ENCODE measurements around the gene STAT3. TPM values are rescaled to one million over a fixed set of nuclear protein-coding genes. Genes with fewer than 3 reads are reported as not detected.

STAT3 gene
- total and polyA plus RNA-seq, 2 of the 13 experiments (the other 11 are each of a cell fraction or from before 2014, with no cell fraction given): 61.8 to 62.4 TPM

- peak; percentile 25; the same call in 1 of the 2 replicates for TF ChIP-seq ARID4A (CRISPR knock-in tag; IDR thresholded peaks at IDR 0.05; ENCODE audit: borderline replicate concordance)
- no peak for TF ChIP-seq MBD4 (IDR thresholded peaks at IDR 0.05; ENCODE audit: borderline replicate concordance, low read length)
- TF ChIP-seq PBX2 (CRISPR knock-in tag; IDR thresholded peaks at IDR 0.05): 0 out of 2 replicates have a peak, but pooled peaks have one; percentile 42
- TF ChIP-seq ZNF510 (CRISPR knock-in tag; IDR thresholded peaks at IDR 0.05; ENCODE audit: low read depth): no peak
- TF ChIP-seq UBTF (CRISPR knock-in tag; IDR thresholded peaks at IDR 0.05): peak; percentile 51
- no peak for TF ChIP-seq ZXDC (CRISPR knock-in tag; IDR thresholded peaks at IDR 0.05)
- TF ChIP-seq ZNF205 (CRISPR knock-in tag; IDR thresholded peaks at IDR 0.05): peak; percentile 90; the same call in 1 of the 2 replicates
- TF ChIP-seq ZNF543 (CRISPR knock-in tag; IDR thresholded peaks at IDR 0.05): no peak
- 0 out of 2 replicates have a peak, but pooled peaks have one; percentile 13 for TF ChIP-seq ZBTB34 (CRISPR knock-in tag; IDR thresholded peaks at IDR 0.05)
- no peak; the same call in 1 of the 2 replicates for TF ChIP-seq TFDP1 (CRISPR knock-in tag; IDR thresholded peaks at IDR 0.05; ENCODE audit: borderline replicate concordance)
- TF ChIP-seq ZNF296 (CRISPR knock-in tag; conservative IDR thresholded peaks at IDR 0.05): no peak
- TF ChIP-seq ZNF232 (CRISPR knock-in tag; IDR thresholded peaks at IDR 0.05; ENCODE audit: borderline replicate concordance): 0 out of 2 replicates have a peak, but pooled peaks have one; percentile 67
- no peak for TF ChIP-seq ZNF616 (CRISPR knock-in tag; IDR thresholded peaks at IDR 0.05; ENCODE audit: low read depth)
- peak; percentile 47 for TF ChIP-seq TBL1XR1 (IDR thresholded peaks at IDR 0.05; ENCODE audit: borderline replicate concordance, low read length, partially characterized antibody)
These were observed 65.6 kb downstream of the STAT3 start (continued) for GRCh38 chr17:42322382-42323267.
